KG1 (cell line): ENCODE results near the gene ELMOD3.
"Not testable (repeated sequence)": the region's sequence is repeated elsewhere in the genome, so short reads cannot be mapped to it uniquely, and the experiment has no call there.

Experiments used
- DNase-seq: peaks from one replicate; lab custom pipeline; 2025; lab: John Stamatoyannopoulos, UW

ELMOD3 gene

DNA sequence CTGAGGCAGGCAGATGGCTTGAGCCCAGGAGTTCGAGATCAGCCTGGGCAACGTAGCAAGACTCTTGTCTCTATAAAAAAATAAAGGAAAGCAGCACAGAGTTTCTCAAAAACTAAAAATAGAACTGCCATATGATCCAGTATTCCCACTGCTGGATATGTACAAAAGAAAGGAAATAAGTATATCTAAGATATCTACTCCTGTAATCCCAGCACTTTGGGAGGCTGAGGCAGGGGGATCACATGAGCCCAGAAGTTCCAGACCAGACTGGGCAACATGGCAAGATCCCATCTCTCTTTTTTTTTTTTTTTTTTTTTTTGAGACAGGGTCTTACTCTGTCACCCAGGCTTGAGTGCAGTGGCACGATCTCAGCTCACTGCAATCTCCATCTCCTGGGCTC, 24.9 kb upstream of the ELMOD3 start:
- DNase-seq: not testable (repeated sequence)

DNA sequence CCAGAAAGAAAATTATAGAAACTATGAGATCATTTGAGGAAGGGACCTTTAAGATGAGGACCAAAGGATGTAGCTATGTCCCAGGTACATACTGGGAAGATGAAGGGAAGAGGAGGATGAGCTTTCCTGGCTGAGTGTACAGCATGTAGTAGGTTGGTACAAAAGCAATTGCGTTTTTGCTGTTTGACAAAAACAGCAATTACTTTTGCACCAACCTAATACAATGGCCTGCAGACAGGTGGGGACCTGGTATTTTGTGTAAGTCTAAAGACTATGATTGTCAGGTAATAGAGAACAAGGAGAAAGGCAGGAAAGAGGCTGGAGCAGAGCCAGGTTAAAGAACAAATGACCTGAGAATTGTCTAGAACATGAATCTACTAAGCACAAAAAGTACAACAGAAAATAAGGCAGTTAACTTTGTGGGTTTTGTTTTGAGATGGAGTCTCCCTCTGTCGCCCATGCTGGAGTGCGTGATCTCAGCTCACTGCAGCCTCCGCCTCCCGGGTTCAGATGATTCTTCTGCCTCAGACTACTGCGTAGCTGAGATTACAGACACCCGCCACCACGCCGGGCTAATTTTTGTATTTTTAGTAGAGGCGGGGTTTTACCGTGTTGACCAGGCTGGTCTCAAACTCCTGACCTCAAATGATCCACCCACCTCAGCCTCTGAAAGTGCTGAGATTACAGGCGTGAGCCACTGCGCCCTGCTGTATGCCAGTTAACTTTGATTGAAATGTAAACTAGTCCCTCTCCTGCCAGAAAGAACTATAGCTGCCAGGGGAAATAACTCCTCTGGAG, 23.5 kb upstream of the ELMOD3 start:
- no peak for DNase-seq

DNA sequence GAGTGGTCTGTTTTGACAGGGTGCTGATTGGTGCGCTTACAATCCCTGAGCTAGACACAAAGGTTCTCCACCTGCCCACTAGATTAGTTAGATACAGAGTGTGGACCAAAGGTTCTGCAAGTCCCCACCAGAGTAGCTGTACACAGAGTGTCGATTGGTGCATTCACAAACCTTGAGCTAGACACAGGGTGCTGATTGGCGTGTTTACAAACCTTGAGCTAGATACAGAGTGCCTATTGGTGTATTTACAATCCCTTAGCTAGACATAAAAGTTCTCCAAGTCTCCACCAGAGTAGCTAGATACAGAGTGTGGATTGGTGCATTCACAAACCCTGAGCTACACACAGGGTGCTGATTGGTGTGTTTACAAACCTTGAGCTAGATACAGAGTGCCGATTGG, 20.7 kb upstream of the ELMOD3 start:
- not testable (repeated sequence) for DNase-seq

DNA sequence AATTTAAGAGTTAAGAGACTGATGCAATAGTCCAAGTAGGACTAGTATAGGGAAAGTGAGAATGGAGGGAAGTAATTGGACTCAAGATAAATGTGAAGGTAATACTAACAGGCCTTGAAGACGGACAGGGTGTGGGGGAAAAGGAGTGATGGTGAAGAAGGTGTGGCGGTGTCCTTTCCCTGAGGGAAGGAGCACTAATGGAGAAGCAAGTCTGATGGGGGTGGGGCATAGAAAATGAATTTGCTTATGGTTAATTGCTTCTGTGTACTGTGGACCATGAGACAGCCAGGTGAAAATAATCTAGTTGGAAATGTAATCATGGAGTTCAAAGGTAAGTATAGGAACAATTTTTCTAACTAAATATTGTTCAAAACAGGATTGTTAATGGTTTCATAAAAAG, 19.6 kb upstream of the ELMOD3 start:
- no peak for DNase-seq

DNA sequence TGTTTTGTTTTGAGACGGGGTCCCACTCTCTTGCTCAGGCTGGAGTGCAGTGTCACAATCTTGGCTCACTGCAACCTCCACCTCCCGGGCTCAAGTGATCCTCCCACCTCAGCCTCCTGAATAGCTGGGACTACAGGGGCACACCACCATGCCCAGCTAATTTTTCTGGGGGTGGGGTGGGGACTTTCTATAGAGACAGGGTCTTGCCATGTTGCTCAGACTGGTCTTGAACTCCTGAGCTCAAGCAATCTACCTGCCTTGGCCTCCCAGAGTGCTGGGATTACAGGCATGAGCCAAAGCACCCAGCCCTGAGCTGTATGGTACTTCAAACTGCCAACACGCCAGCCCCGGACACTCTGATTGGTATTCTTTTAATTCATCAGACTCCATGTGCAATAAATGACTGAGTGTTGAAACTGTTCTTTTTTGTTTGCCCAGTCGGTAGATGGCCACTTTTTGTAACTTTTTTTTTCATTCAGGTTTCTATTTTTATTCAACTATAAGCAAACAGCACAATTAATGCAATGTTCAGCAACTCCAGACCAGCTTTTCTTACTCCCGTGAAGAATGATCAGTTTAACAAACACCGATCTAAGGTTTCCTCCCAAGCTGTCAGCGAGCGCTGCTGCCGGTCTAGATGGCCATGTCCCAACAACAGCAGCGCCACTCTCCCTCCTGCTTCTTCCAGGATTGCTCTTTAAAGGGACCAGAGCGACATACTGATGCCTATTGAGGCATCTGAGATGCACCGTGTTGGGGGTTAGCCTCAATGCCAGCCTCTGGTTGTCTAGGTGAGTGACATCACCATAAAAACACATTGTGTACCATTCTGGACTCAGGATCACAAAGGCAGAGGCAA, 14.3 kb upstream of the ELMOD3 start:
- DNase-seq: no peak

DNA sequence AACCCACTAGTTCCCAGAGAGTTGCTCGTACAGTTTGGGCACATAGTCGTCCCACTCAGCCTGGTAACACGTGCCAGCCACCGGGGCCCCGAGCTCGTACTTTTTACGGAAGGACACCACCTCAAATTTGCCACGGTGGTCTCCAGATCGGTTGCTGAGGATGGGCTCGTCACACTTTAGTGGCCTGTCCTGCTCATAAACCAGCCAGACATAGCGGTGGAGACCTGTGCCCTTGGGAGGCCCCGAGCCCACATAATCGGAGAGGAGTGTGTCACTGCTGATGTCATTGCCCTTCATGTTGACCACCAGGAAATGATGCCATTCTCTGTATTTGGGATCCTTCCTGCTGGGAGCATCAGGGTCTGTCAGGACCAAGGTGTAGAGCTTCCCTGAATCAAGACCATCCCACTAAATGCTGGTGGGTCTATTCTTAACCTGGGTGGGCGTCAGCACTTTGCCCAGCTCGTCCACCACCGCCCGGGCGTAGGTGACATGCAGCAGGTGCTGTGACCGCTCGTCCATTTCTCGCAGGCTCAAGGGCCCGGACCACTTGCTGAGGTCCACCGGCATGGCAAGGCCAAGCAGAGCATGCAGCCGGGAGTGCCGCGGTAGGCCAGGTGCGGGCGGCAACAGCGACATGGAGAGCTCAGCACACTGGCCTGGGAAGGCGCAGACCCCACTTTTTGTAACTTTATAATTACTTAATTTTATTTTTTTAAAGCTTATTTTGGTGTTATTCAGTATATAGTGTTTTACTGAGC, 13.1 kb upstream of the ELMOD3 start:
- DNase-seq: no peak

DNA sequence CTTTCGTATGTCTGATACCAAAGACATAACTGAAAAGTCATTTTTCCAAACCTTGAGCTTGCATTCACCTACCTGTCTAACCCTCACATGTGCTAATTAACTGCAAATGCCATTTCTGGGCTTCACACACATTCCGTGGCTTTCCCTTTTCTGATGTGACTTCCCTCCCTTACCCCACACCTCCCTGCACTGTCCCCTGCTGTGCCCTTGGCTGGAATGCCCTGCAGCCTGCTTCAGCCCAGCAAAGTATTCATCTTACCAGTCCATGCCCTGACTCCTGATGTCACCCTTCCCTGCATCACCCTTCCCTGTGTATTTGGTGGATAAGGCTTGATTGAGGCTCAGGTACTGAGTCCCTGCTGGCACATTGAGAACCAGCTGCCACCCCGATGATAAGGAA, 12.4 kb upstream of the ELMOD3 start:
- DNase-seq: no peak

DNA sequence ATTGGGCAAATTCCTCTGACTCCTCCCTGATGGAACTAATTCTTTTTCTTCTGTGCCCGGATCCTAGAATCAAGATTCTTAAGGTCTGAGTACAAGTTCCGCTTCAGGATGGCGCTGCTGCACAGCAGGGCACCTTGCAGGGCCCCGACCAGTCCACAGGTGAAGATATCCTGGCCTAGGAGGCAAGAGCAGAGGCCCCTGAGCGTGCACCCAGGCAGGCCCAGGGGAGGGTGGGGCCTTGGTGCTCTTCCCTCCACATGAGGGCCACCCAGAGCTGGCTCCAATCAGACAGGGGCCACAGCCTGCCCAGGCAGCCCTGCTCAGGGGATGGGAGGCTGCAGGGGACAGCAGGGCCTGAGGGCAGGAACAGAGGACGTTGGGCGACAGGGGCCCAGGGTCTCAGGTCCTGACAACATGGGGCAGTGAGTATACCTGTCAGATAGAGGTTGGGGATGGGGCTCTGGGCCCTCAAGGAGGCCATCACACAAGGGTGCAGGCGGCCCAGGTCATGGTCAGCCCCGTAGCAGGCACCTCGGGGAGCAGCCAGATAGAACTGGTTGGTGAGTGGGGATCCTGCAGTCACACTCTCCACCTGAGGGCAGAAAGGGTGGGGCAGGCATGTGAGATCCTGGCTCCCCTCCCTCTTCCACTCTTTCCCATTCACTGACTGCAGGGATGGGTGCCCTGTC, 11.2 kb upstream of the ELMOD3 start:
- DNase-seq: not testable (repeated sequence)

DNA sequence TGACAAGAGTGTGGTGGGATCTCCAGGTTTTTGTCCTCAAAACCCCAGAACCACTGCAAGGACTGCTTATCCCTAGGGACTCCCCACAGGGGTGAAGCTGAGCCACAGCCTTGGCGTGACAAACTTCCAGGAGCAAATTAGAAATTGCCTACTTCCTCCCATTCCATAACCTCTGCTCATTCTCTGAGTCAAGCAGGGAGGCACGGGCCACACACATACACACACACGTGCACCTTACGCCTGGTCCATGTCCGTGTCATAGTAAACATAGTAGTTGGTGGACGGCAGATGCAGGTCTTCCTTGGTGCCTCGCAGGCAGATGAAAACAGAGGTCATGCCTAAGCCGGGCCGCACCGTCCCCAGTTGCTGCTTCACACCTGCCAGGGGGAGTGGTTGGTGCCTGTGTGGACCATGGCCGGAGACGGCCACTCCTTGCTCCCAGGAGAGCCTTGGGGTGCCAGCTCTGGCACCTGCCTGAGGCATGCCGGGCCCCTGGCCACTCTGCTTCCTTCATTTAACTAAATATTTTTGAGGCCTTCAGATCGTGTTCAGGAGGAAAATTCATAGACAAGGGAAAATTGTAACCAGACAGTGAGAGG, 10.1 kb upstream of the ELMOD3 start:
- DNase-seq: no peak

DNA sequence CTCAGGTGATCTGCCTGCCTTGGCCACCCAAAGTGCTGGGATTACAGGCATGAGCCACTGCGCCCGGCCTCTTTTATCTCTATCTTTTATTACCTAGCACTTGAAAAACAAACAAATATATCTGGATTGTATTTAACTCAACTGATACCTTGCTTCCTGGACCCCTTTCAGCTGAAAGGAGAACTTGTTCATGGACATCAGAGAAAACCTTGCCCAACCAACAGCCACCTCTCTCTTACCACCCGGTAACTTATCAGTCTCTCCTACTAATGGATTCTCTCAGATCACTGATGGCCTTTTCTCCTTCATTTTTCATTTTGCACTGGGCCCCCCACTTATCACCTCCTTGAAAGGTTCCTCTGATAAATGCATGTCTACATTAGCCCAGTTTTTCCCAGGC, 7.0 kb upstream of the ELMOD3 start:
- no peak for DNase-seq

DNA sequence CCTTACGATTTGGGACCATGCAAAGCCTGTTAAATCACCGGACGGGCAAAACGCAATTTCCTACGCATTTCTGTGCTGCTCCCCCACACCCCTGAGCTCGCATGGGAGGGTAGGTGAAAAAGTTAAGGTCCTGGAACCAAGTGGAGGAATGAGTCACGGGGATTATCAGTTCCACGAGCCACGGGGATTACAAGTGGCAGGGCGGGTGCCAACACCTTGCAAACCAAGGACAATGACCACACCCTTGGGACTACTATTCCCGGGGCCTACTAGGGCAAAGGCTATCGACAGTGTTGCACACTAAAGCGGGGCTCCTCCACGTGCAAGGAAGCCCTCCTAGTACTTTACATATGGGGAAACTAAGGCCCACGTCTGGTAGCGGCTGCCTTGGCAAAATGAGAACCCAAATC, 688 bp upstream of the ELMOD3 start:
- peak; percentile 29 for DNase-seq

DNA sequence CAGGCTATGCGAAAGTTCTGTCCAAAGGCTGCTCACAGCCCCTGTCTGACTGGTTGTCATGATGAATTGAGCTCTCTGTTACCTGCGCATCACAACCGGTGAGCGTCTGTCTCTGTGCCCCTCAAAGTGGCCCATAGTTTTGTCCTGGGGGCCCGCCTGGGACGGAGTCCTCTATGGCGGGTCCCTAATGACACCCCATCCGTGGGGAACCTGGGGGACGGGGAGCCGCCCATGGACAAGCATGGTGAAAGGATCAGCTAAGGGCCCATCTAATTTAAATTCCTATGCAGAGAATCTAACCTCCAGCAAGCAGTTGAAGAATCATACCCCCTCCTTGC, 473 bp downstream of the ELMOD3 start:
- no peak for DNase-seq

DNA sequence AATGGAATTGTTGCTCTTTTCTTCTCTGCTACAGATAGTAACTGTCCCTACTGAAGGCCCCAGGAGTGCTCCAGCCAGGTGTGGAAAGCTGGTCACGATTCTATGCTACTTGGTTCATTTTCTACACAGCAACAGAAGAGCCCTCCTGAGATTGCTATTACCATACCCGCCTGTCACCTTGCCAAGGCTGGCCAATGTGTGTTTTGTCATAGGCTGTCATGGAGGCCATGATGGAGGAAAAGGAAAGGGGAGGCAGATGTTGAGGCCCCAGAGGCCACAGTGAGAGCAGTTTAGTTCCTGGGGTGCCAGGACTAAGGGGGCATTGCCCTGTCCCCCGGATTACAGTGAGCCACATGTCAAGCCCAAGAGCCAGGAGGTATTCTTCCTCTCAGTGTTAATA, 952 bp downstream of the ELMOD3 start:
- no peak for DNase-seq

DNA sequence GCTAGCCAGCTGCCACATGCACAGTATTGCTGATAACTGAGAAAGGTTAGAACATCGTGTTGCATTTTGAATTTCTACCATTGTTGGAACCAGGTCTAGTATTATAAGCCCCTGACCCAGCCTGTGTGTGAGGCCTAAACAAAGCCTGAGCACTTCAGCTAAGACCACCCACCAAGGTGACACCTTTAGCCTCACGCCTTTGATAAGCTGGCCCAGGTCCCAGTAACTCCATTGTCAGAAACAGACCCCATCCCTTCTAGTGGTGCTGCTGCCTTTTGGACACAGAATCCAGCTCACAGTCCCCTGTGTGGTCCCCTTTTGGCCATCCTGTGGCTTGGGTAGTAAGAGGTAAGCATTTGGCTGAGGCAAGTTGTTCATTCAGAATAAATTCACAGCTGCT, 1.6 kb downstream of the ELMOD3 start:
- no peak for DNase-seq

DNA sequence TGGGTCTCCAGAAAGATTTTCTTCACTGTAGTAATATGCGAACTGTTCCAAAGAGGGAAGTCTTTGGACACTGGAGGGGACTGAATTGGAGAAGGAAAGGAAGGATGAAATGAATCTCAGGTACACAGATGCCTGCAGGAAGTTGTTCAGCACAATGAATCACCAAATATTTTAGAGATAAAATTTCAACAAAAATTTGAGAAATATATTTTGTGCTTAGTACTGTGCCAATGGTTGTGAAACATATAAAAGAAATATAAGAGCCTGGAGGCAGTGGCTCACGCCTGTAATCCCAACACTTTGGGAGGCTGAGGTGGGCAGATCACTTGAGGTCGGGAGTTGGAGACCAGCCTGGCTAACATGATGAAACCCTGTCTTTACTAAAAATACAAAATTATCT, 3.2 kb downstream of the ELMOD3 start:
- no peak for DNase-seq

DNA sequence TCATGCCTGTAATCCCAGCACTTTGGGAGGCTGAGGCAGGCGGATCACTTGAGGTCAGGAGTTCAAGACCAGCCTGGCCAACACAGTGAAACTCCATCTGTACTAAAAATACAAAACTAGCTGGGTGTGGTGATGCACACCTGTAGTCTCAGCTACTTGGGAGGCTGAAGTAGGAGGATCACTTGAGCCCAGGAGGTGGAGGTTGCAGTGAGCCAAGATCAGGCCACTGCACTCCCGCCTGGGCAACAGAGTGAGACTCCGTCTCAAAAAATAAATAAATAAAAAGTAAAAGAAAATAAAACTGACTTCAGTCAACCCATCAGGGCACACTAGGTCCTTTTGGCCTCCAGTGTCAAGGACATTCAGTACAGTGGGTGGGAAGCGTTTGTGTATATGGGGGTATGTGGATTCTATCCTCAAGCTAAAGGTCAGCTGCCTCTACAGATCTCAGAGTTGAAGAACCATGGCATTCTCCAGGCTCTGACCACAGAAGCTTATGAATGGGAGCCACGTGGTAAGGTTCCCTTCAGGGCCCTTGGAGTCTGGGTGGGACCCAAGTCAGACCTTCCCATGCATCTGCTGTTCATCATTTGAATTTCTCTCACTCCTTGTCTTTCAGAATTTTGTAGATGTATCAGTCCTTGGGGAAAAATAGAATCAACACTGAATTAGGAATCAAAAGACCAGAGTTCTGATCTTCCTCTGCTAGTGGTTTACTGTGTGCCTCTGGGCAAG, 8.3 kb downstream of the ELMOD3 start:
- DNase-seq: not testable (repeated sequence)

DNA sequence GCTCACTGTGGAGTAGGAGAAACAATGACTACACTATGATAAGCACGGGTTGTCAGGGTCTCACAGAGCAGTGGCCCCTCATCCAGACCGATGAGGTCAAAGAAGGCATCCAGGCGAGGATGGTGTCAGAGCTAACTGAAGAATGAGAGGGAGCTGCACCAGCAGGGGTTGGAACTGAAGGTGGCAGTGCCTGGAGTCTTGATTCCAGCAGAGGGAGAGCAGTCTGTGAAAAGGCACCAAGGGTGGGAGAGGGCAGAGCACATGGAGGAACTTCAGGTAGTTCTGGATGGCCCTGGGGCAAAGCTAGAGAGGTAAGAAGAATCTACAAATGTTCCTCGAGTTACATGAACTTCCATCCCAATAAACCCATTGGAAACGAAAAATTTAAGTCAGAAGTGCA, 12.6 kb downstream of the ELMOD3 start:
- DNase-seq: no peak

DNA sequence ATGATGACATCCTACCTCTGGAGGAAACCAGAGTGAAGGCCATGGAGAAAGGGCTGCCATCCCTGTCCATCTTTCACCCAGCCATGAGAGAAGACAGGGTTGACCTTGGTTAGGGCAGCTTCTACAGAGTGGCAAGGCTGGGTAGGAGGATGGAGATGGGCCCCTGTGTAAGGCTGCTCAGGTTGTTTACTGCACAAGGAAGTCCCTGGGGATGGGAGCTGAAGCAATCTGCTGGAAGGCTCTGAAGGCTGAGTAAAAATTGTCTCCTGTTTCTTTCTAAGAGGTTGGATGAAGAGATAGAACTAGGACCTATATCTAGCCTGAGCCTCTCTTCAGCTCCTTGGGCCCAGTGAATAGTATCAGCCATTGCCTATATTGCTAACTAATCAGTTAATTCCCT, 14.4 kb downstream of the ELMOD3 start:
- DNase-seq: no peak

DNA sequence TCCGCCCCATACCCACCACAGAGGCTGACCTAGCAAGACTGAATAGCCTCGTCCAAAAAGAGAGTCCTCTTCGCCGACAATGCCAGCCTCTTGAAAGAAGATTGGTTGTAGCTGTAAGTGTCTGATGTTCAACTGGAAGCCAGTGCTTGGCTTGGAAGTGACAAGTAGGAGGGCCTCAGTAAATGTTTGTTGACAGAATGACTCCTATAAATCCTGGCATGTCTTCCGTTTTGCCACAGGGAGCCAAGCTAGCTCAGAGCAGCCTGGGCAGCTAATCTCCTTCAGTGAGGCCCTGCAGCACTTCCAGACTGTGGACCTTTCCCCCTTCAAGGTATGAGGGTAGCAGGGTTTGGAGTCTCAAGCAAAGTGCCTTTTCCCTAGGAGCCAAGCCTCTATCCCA, 14.9 kb downstream of the ELMOD3 start:
- DNase-seq: no peak

DNA sequence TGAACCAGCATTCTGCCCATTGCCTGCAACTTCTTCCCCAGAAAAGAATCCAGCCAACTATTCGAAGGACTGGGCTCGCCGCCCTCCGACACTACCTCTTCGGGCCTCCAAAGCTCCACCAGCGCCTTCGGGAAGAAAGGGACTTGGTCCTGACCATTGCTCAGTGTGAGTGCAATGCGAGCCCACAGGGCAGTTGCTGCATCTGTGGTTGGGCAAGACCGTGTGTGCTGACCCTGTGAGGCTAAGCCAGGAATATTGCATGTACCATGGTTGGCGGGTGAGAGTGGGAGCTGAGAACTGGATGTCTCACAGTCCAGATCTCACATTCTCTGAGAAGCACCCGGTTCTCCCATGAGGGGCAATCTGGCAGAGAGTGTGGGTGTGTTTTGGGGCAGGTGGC, 16.5 kb downstream of the ELMOD3 start:
- DNase-seq: no peak
